Mucosa of gallbladder (tissue), 1 donor: ENCODE results near the gene STN1. TPM values are rescaled to one million over a fixed set of nuclear protein-coding genes. Genes with fewer than 3 reads are reported as not detected.

ENCODE experiments used
- DNase-seq: peaks from one replicate; pipeline ENCODE4 v3.0.0-alpha.2; 2020; ENCODE audit warnings: low spot score
- total RNA-seq: library from RNA; stranded (reverse); gene quantifications from one replicate; pipeline ENCODE4 v1.2.1, GENCODE V29; 2021
- donor health status: DM: no; HTN: no; CAD: no.

The STN1 gene
- total RNA-seq, 1 donor from 2014 or later: 29.2 TPM

GRCh38 chr10:103929381-103929921 is 11.5 kb upstream of the STN1 start:
- no peak for DNase-seq

GRCh38 chr10:103928784-103929183 is 10.8 kb upstream of the STN1 start:
- no peak for DNase-seq

- DNase-seq: no peak
Measured at GRCh38 chr10:103926722-103927319, 8.8 kb upstream of the STN1 start.

GRCh38 chr10:103925591-103925990 is 7.6 kb upstream of the STN1 start:
- DNase-seq: no peak

GRCh38 chr10:103923502-103923901 is 5.5 kb upstream of the STN1 start:
- DNase-seq: no peak

- no peak for DNase-seq
Measured at GRCh38 chr10:103922659-103923058, 4.7 kb upstream of the STN1 start.

- DNase-seq: no peak
Measured at GRCh38 chr10:103921750-103922195, 3.8 kb upstream of the STN1 start.

GRCh38 chr10:103921248-103921647 is 3.3 kb upstream of the STN1 start:
- no peak for DNase-seq

GRCh38 chr10:103919648-103920025 is 1.7 kb upstream of the STN1 start:
- DNase-seq: no peak

- DNase-seq: no peak
Measured at GRCh38 chr10:103917302-103918052, 507 bp downstream of the STN1 start.

GRCh38 chr10:103916876-103917275 is 1.1 kb downstream of the STN1 start:
- no peak for DNase-seq

- DNase-seq: no peak
Measured at GRCh38 chr10:103916254-103916653, 1.7 kb downstream of the STN1 start.

GRCh38 chr10:103915796-103916195 is 2.2 kb downstream of the STN1 start:
- no peak for DNase-seq

GRCh38 chr10:103912759-103913158 is 5.2 kb downstream of the STN1 start:
- no peak for DNase-seq

- no peak for DNase-seq
Measured at GRCh38 chr10:103911021-103911459, 6.9 kb downstream of the STN1 start.

GRCh38 chr10:103910442-103911012 is 7.5 kb downstream of the STN1 start:
- no peak for DNase-seq

- DNase-seq: no peak
Measured at GRCh38 chr10:103905441-103905840, 12.5 kb downstream of the STN1 start.

GRCh38 chr10:103901299-103901698 is 16.7 kb downstream of the STN1 start:
- no peak for DNase-seq

GRCh38 chr10:103899312-103899711 is 18.7 kb downstream of the STN1 start:
- DNase-seq: no peak

- DNase-seq: no peak
Measured at GRCh38 chr10:103897241-103897774, 20.7 kb downstream of the STN1 start.

- no peak for DNase-seq
Measured at GRCh38 chr10:103896225-103896624, 21.8 kb downstream of the STN1 start.

GRCh38 chr10:103895411-103896186 is 22.4 kb downstream of the STN1 start:
- no peak for DNase-seq
